WTC11 (cell line): ENCODE data around the gene VWA2. TPM values are rescaled to one million over a fixed set of nuclear protein-coding genes. Genes with fewer than 3 reads are reported as not detected.
"Not testable (repeated sequence)": the region's sequence is repeated elsewhere in the genome, so short reads cannot be mapped to it uniquely, and the experiment has no call there.

ENCODE experiments used
- ATAC-seq: fragments of 200-7000 bp; cut with Tn5 transposase; 2 replicates; pipeline ENCODE4 v1.10.0; 2021; ENCODE audit warnings: mild to moderate bottlenecking, moderate library complexity
- CTCF ChIA-PET: fragments of 300-600 bp; sonication (Branson Sonifier 250); formaldehyde crosslinking; loops from one replicate; lab custom pipeline; 2021; ENCODE audit warnings: antibody characterized with exemption; lab: Charles Lee
- POLR2A ChIA-PET: fragments of 350-600 bp; sonication (Branson Sonifier 250); formaldehyde crosslinking; loops from one replicate; lab custom pipeline; 2021; ENCODE audit warnings: antibody characterized with exemption; lab: Charles Lee
- DNase-seq: peaks from one replicate; pipeline ENCODE4 v3.0.0; 2021; ENCODE audit warnings: low spot score
- H3K27ac Mint-ChIP-seq: 2 replicates; pipeline ENCODE4 v1.8.0; 2021; ENCODE audit warnings: mixed read lengths
- H3K27me3 Mint-ChIP-seq: 2 replicates; pipeline ENCODE4 v1.8.0; 2021; ENCODE audit warnings: low read depth, mild to moderate bottlenecking, moderate library complexity, mixed read lengths
- H3K36me3 Mint-ChIP-seq: 2 replicates; pipeline ENCODE4 v1.8.0; 2021; ENCODE audit warnings: mixed read lengths
- H3K4me1 Mint-ChIP-seq: 2 replicates; pipeline ENCODE4 v1.8.0; 2022; ENCODE audit warnings: mixed read lengths
- H3K4me3 Mint-ChIP-seq: 2 replicates; pipeline ENCODE4 v1.8.0; 2021; ENCODE audit warnings: mild to moderate bottlenecking, moderate library complexity, mixed read lengths
- H3K9me3 Mint-ChIP-seq: 2 replicates; pipeline ENCODE4 v1.8.0; 2021; ENCODE audit warnings: mixed read lengths
- CDX4 ChIP-seq: fragments of 250-450 bp; sonication (Bioruptor Pico); IDR thresholded peaks from 2 replicates; pipeline ENCODE4 v1.9.0; 2021; ENCODE audit warnings: moderate library complexity, mild to moderate bottlenecking, inconsistent platforms, borderline replicate concordance
- E2F1 ChIP-seq: sonication (generic); formaldehyde crosslinking; IDR thresholded peaks from 2 replicates; pipeline ENCODE4 v1.8.0; 2022; ENCODE audit warnings: mild to moderate bottlenecking, missing genetic modification reagents
- EMX1 ChIP-seq: fragments of 250-450 bp; sonication (Bioruptor Pico); IDR thresholded peaks from 2 replicates; pipeline ENCODE4 v1.8.0; 2021; ENCODE audit warnings: mild to moderate bottlenecking
- FOXJ3 ChIP-seq: sonication (generic); formaldehyde crosslinking; IDR thresholded peaks from 2 replicates; pipeline ENCODE4 v1.9.0; 2021; ENCODE audit warnings: missing genetic modification reagents, mild to moderate bottlenecking, borderline replicate concordance
- HMGA2 ChIP-seq: fragments of 250-450 bp; sonication (Bioruptor Pico); IDR thresholded peaks from 2 replicates; pipeline ENCODE4 v1.4.0; 2021; ENCODE audit warnings: mild to moderate bottlenecking, moderate library complexity
- HMGXB4 ChIP-seq: sonication (generic); formaldehyde crosslinking; IDR thresholded peaks from 2 replicates; pipeline ENCODE4 v1.8.1; 2023; ENCODE audit warnings: mild to moderate bottlenecking, moderate library complexity, missing genetic modification reagents
- NFE2L1 ChIP-seq: sonication (generic); formaldehyde crosslinking; IDR thresholded peaks from 2 replicates; pipeline ENCODE4 v1.8.1; 2023; ENCODE audit warnings: missing genetic modification reagents
- NR2C2 ChIP-seq: sonication (generic); formaldehyde crosslinking; IDR thresholded peaks from 2 replicates; pipeline ENCODE4 v1.8.0; 2022; ENCODE audit warnings: mild to moderate bottlenecking, missing genetic modification reagents
- PRRX2 ChIP-seq: fragments of 250-450 bp; sonication (Bioruptor Pico); IDR thresholded peaks from 2 replicates; pipeline ENCODE4 v1.8.0; 2021; ENCODE audit warnings: mild to moderate bottlenecking
- SMAD3 ChIP-seq: sonication (generic); formaldehyde crosslinking; IDR thresholded peaks from 2 replicates; pipeline ENCODE4 v1.8.0; 2022; ENCODE audit warnings: missing genetic modification reagents, mild to moderate bottlenecking, borderline replicate concordance
- TEAD1 ChIP-seq: sonication (generic); formaldehyde crosslinking; IDR thresholded peaks from 2 replicates; pipeline ENCODE4 v1.8.0; 2022; ENCODE audit warnings: mild to moderate bottlenecking, missing genetic modification reagents
- TEAD4 ChIP-seq: sonication (generic); formaldehyde crosslinking; IDR thresholded peaks from 2 replicates; pipeline ENCODE4 v1.8.0; 2022; ENCODE audit warnings: mild to moderate bottlenecking, missing genetic modification reagents
- ZBTB43 ChIP-seq: sonication (generic); formaldehyde crosslinking; IDR thresholded peaks from 2 replicates; pipeline ENCODE4 v1.8.1; 2023; ENCODE audit warnings: mild to moderate bottlenecking, missing genetic modification reagents
- ZNF317 ChIP-seq: sonication (generic); formaldehyde crosslinking; IDR thresholded peaks from 2 replicates; pipeline ENCODE4 v1.8.1; 2023; ENCODE audit warnings: low read depth, mild to moderate bottlenecking, moderate library complexity, missing genetic modification reagents, borderline replicate concordance
- ZNF425 ChIP-seq: fragments of 250-450 bp; sonication (Bioruptor Pico); conservative IDR thresholded peaks from 2 replicates; pipeline ENCODE4 v1.9.0; 2021; ENCODE audit warnings: mild to moderate bottlenecking
- ZNF671 ChIP-seq: fragments of 250-450 bp; sonication (Bioruptor Pico); IDR thresholded peaks from 2 replicates; pipeline ENCODE4 v1.8.0; 2021; ENCODE audit warnings: mild to moderate bottlenecking
- total RNA-seq: library from RNA; stranded (reverse); gene quantifications from 3 replicates; pipeline ENCODE4 v1.2.3, GENCODE V29; 2021

The VWA2 gene
- total RNA-seq, 1 experiment from 2014 or later: 2.1 TPM

- H3K9me3 Mint-ChIP-seq: no peaks in the 10 kb centered on the region
- H3K4me3 Mint-ChIP-seq: no peak overlapping the region
- no peak overlapping the region for H3K27ac Mint-ChIP-seq
- CTCF ChIA-PET: interaction anchor here (1.2 to 5.5 kb wide), 3 partner anchors 11 to 126 kb away, joined by 3 to 24 read pairs (median 5); no protein-coding TSS in a partner anchor
- peaks cover 24% of the 10 kb centered on the region for H3K4me1 Mint-ChIP-seq
- H3K27me3 Mint-ChIP-seq: no peaks in the 10 kb centered on the region; the same call in 1 of the 2 replicates
- no peak for TF ChIP-seq E2F1 (CRISPR knock-in tag)
- no peak for TF ChIP-seq SMAD3
- no peak for TF ChIP-seq FOXJ3
- TF ChIP-seq ZNF425 (CRISPR knock-in tag): no peak
- TF ChIP-seq ZBTB43: no peak
- no peak for TF ChIP-seq TEAD1 (CRISPR knock-in tag)
- TF ChIP-seq TEAD4 (CRISPR knock-in tag): no peak
- no peak for TF ChIP-seq HMGXB4
- no peak for TF ChIP-seq PRRX2 (CRISPR knock-in tag)
- TF ChIP-seq NR2C2 (CRISPR knock-in tag): no peak
- no peak for TF ChIP-seq NFE2L1
- TF ChIP-seq ZNF317 (CRISPR knock-in tag): no peak
- TF ChIP-seq EMX1 (CRISPR knock-in tag): no peak
- no peak for TF ChIP-seq ZNF671 (CRISPR knock-in tag)
- TF ChIP-seq CDX4: no peak
- no peak for TF ChIP-seq HMGA2
- DNase-seq: no peak
- H3K36me3 Mint-ChIP-seq: no peaks in the 10 kb centered on the region
- POLR2A ChIA-PET: no interaction called here
- ATAC-seq: no peak
Observed at GRCh38 chr10:114332301-114333192, 93.5 kb downstream of the VWA2 start.

- H3K9me3 Mint-ChIP-seq, POLR2A ChIA-PET, H3K27ac Mint-ChIP-seq: not testable (repeated sequence)
Observed at GRCh38 chr10:114333441-114333840, 94.4 kb downstream of the VWA2 start.

More at GRCh38 chr10:114333441-114333840, 94.4 kb downstream of the VWA2 start:
- H3K4me1 Mint-ChIP-seq: peaks cover 33% of the 10 kb centered on the region
- H3K4me3 Mint-ChIP-seq, ATAC-seq, H3K36me3 Mint-ChIP-seq, H3K27me3 Mint-ChIP-seq, DNase-seq: not testable (repeated sequence)
- CTCF ChIA-PET: interaction anchor here (1.2 to 5.5 kb wide), 3 partner anchors 11 to 126 kb away, joined by 3 to 24 read pairs (median 5); no protein-coding TSS in a partner anchor
